Posterior vena cava (tissue), 2 donors: ENCODE measurements around the gene DISP2. TPM values are rescaled to one million over a fixed set of nuclear protein-coding genes. Genes with fewer than 3 reads are reported as not detected.

Source experiments
- total RNA-seq, 2 donors: library from RNA; stranded (reverse); fragmentation: NEBNext Ultra II Directional; extraction: Animal tissue kit (Norgen Biotek cat#: 25700); gene quantifications; one replicate each; pipeline ENCODE4 v1.2.1, GENCODE V29; 2021
- donor health status: DM: yes; HTN: yes; CAD: no.
- donor health status: DM: yes; HTN: yes; CAD: no.

Gene DISP2
- total RNA-seq, 2 donors from 2014 or later, result 0.05 to 0.32 TPM

Other genes starting within 250 kb of the DISP2 start
- 1 to 10 TPM; 3.0 to 5.0 TPM for gene BMF, start 249.3 kb upstream of the DISP2 start, total RNA-seq
- 1 to 10 TPM in 1 of 2 donors, under 1 TPM in 1; 0.86 to 1.2 TPM for gene BUB1B, start 197.2 kb upstream of the DISP2 start, total RNA-seq
- under 1 TPM; 0.37 to 0.38 TPM for gene PAK6, start 119.2 kb upstream of the DISP2 start, total RNA-seq
- gene ANKRD63, start 75.2 kb upstream of the DISP2 start, total RNA-seq, result not detected
- gene PLCB2, start 50.3 kb upstream of the DISP2 start, total RNA-seq, result 10 to 100 TPM; 20.8 to 29.0 TPM
- gene INAFM2, start 34.5 kb upstream of the DISP2 start, total RNA-seq, result 10 to 100 TPM; 25.3 to 27.1 TPM
- gene CCDC9B, start 17.3 kb upstream of the DISP2 start, total RNA-seq, result 10 to 100 TPM; 29.2 to 31.2 TPM
- not detected for gene PHGR1, start 7.2 kb upstream of the DISP2 start, total RNA-seq
- 1 to 10 TPM; 5.4 to 8.4 TPM for gene KNSTRN, start 24.5 kb downstream of the DISP2 start, total RNA-seq
- gene IVD, start 47.6 kb downstream of the DISP2 start, total RNA-seq, result 10 to 100 TPM; 24.3 to 38.9 TPM
- 10 to 100 TPM; 11.9 to 13.8 TPM for gene BAHD1, start 82.7 kb downstream of the DISP2 start, total RNA-seq
- gene CHST14, start 112.8 kb downstream of the DISP2 start, total RNA-seq, result 10 to 100 TPM; 11.8 to 15.8 TPM
- 10 to 100 TPM; 27.0 to 31.1 TPM for gene CCDC32, start 206.8 kb downstream of the DISP2 start, total RNA-seq
- 1 to 10 TPM; 5.0 to 6.8 TPM for gene RPUSD2, start 211.1 kb downstream of the DISP2 start, total RNA-seq
- gene KNL1, start 236.0 kb downstream of the DISP2 start, total RNA-seq, result under 1 TPM; 0.52 to 0.79 TPM